Liver (tissue), 9 donors: ENCODE measurements around the gene GRK7. TPM values are rescaled to one million over a fixed set of nuclear protein-coding genes. Genes with fewer than 3 reads are reported as not detected.

Experiments used
- DNase-seq: peaks from one replicate; pipeline ENCODE4 v3.0.0-alpha.2; 2017; ENCODE audit warnings: low spot score
- H3K27ac ChIP-seq, 2 donors: one replicate each; pipeline ENCODE4 v1.7.0; 2013; ENCODE audit warnings: inconsistent platforms in 2 of 2, low read length in 2 of 2, control low read depth in 1 of 2, low read depth in 1 of 2, mild to moderate bottlenecking in 1 of 2
- H3K27me3 ChIP-seq, 4 donors: one replicate each; pipeline versions ENCODE4 v1.6.1 to v1.7.0; 2013; ENCODE audit warnings: low read length in 3 of 4, inconsistent platforms in 1 of 4, mild to moderate bottlenecking in 1 of 4, moderate library complexity in 1 of 4; ENCODE audit not compliant: control insufficient read depth in 4 of 4, insufficient read depth in 4 of 4
- H3K36me3 ChIP-seq, 4 donors: one replicate each; pipeline versions ENCODE4 v1.6.1 to v1.7.0; 2013; ENCODE audit warnings: low read length in 3 of 4, mild to moderate bottlenecking in 3 of 4, low read depth in 1 of 4, moderate library complexity in 1 of 4; ENCODE audit not compliant: control insufficient read depth in 4 of 4, insufficient read depth in 3 of 4
- H3K4me1 ChIP-seq, 4 donors: one replicate each; pipeline versions ENCODE4 v1.6.1 to v1.7.0; 2013; ENCODE audit warnings: low read length in 3 of 4, mild to moderate bottlenecking in 3 of 4, moderate library complexity in 1 of 4; ENCODE audit not compliant: control insufficient read depth in 4 of 4, insufficient read depth in 4 of 4
- H3K4me3 ChIP-seq, 3 donors: one replicate each; pipeline versions ENCODE4 v1.6.1 to v1.7.0; 2013; ENCODE audit warnings: low read length in 3 of 3, control low read depth in 1 of 3, low read depth in 1 of 3, mild to moderate bottlenecking in 1 of 3
- H3K9ac ChIP-seq, 2 donors: one replicate each; pipeline ENCODE4 v1.7.0; 2013; ENCODE audit warnings: low read length in 2 of 2, mild to moderate bottlenecking in 2 of 2, moderate library complexity in 2 of 2, control low read depth in 1 of 2, low read depth in 1 of 2
- H3K9me3 ChIP-seq, 4 donors: one replicate each; pipeline versions ENCODE4 v1.6.1 to v1.7.0; 2013; ENCODE audit warnings: low read length in 3 of 4; ENCODE audit not compliant: control insufficient read depth in 4 of 4
- EGR1 ChIP-seq, 2 donors: IDR thresholded peaks; 2 replicates each; pipeline ENCODE4 v1.6.1; 2016 to 2018; ENCODE audit warnings: antibody characterized with exemption in 2 of 2, low read depth in 2 of 2
- FOXA1 ChIP-seq: IDR thresholded peaks from 2 replicates; pipeline ENCODE4 v1.6.1; 2016; ENCODE audit warnings: antibody characterized with exemption
- FOXA2 ChIP-seq: IDR thresholded peaks from 2 replicates; pipeline ENCODE4 v1.6.1; 2016; ENCODE audit warnings: antibody characterized with exemption
- GABPA ChIP-seq, 2 donors: IDR thresholded peaks in 1 of 2; conservative IDR thresholded peaks in 1 of 2; 2 replicates each; pipeline ENCODE4 v1.6.1; 2016; ENCODE audit warnings: antibody characterized with exemption in 2 of 2, mild to moderate bottlenecking in 1 of 2, moderate library complexity in 1 of 2
- HNF4A ChIP-seq, 2 donors: conservative IDR thresholded peaks; 2 replicates each; pipeline ENCODE4 v1.6.1; 2016; ENCODE audit warnings: antibody characterized with exemption in 2 of 2, mild to moderate bottlenecking in 2 of 2
- HNF4G ChIP-seq: IDR thresholded peaks from 2 replicates; pipeline ENCODE4 v1.6.1; 2016; ENCODE audit warnings: antibody characterized with exemption
- JUND ChIP-seq, 2 donors: IDR thresholded peaks; 2 replicates each; pipeline ENCODE4 v1.6.1; 2016; ENCODE audit warnings: antibody characterized with exemption in 2 of 2
- NR2F2 ChIP-seq: IDR thresholded peaks from 2 replicates; pipeline ENCODE4 v1.6.1; 2016; ENCODE audit warnings: antibody characterized with exemption
- RAD21 ChIP-seq, 2 donors: IDR thresholded peaks; 2 replicates each; pipeline ENCODE4 v1.6.1; 2016; ENCODE audit warnings: antibody characterized with exemption in 2 of 2, mild to moderate bottlenecking in 2 of 2
- RXRA ChIP-seq, 2 donors: IDR thresholded peaks; 2 replicates each; pipeline ENCODE4 v1.6.1; 2017 to 2018; ENCODE audit warnings: antibody characterized with exemption in 2 of 2, mild to moderate bottlenecking in 1 of 2
- SP1 ChIP-seq: IDR thresholded peaks from 2 replicates; pipeline ENCODE4 v1.6.1; 2018; ENCODE audit warnings: antibody characterized with exemption, mild to moderate bottlenecking
- TAF1 ChIP-seq: conservative IDR thresholded peaks from 2 replicates; pipeline ENCODE4 v1.6.1; 2016; ENCODE audit warnings: antibody characterized with exemption, mild to moderate bottlenecking
- YY1 ChIP-seq: IDR thresholded peaks from 2 replicates; pipeline ENCODE4 v1.6.1; 2016; ENCODE audit warnings: antibody characterized with exemption, mild to moderate bottlenecking
- WGBS: extraction: QIAGEN DNeasy Blood & Tissue Kit; methylation state at CpG from one replicate; pipeline ENCODE4 v1.1.7; 2013; 5-methylcytosine and 5-hydroxymethylcytosine counted together
- polyA plus RNA-seq, 2 donors: library from polyadenylated mRNA; stranded (reverse) in 1 of 2; unstranded in 1 of 2; fragments of 200-250 nt in 1 of 2; fragments of >200 nt in 1 of 2; fragmentation: Nextera tagmentation in 1 of 2; extraction: Ambion mirVana in 1 of 2; gene quantifications; one replicate each; pipeline versions ENCODE4 v1.2.1 to v1.2.3, GENCODE V29; 2013 to 2015
- total RNA-seq, 2 donors: library from RNA; depleted of rRNA; stranded (reverse); fragments of >200 nt; gene quantifications; one replicate each; pipeline ENCODE4 v1.2.3, GENCODE V29; 2014
- TF ChIP-seq, protein P1 (sequence below): fragments of 150-350 bp; IDR thresholded peaks from 2 replicates; pipeline ENCODE4 v1.5.1; 2017; ENCODE audit warnings: improper control_type of control experiment, low read depth, low read length; ENCODE audit not compliant: missing input control
- TF ChIP-seq, protein P2 (sequence below): IDR thresholded peaks from 2 replicates; pipeline ENCODE4 v1.6.1; 2016; ENCODE audit warnings: antibody characterized with exemption, mild to moderate bottlenecking
- TF ChIP-seq, protein P3 (sequence below): IDR thresholded peaks from 2 replicates; pipeline ENCODE4 v1.6.1; 2016; ENCODE audit warnings: antibody characterized with exemption
- TF ChIP-seq, protein P4 (sequence below): IDR thresholded peaks from 2 replicates; pipeline ENCODE4 v1.6.1; 2016; ENCODE audit warnings: antibody characterized with exemption
- TF ChIP-seq, protein P5 (sequence below): IDR thresholded peaks from 2 replicates; pipeline ENCODE4 v1.6.1; 2016; ENCODE audit warnings: antibody characterized with exemption
- donor health status: healthy.
- donor health status: healthy.
- donor health status: healthy.
- donor health status: healthy.
- donor health status: healthy.

The GRK7 gene, protein sequence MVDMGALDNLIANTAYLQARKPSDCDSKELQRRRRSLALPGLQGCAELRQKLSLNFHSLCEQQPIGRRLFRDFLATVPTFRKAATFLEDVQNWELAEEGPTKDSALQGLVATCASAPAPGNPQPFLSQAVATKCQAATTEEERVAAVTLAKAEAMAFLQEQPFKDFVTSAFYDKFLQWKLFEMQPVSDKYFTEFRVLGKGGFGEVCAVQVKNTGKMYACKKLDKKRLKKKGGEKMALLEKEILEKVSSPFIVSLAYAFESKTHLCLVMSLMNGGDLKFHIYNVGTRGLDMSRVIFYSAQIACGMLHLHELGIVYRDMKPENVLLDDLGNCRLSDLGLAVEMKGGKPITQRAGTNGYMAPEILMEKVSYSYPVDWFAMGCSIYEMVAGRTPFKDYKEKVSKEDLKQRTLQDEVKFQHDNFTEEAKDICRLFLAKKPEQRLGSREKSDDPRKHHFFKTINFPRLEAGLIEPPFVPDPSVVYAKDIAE (N-terminal part only)
- total RNA-seq = under 1 TPM in 1 of 2 donors, not detected in 1; 0.08 TPM
- not detected for polyA plus RNA-seq

DNA sequence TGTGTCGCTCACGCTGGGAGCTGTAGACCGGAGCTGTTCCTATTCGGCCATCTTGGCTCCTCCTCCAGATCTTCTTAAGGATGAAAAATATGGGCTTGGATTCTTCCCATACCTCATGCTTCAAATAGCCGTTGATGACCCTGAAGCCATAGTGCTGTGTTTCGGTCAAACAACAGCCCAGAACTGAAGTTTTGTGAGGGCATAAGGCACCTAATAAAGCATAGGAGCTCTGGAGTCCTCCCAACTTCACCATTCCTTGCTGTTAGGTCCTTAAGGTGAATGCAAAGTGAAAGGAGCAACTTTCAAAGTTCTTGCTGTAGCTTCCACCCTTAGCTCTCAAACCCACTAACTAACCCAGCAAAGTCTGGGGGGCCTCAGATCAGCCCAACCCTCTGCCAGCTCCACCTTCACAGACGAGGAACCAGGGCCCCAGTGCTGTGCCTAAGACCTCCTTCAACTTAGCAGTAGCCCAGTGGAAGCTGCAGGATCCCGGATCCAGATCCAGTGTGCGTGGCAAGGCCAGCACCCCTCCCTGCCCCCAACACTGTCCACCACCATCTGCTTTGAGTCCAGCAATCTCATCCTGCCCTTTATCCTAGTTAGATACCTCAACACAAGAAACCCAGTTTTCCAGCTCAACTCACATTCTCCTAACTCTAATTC lies at the start of gene GRK7:
Gene GRK7 (plus strand): TSS at position 321 of the 663 bp plus-strand sequence. CDS start 14,877 bp downstream, outside the sequence.
- no peak for TF ChIP-seq TAF1
- TF ChIP-seq HNF4G = no peak
- TF ChIP-seq FOXA1 = no peak
- TF ChIP-seq YY1 = no peak
- no peak for TF ChIP-seq HNF4A (conservative IDR thresholded peaks at IDR 0.05)
- TF ChIP-seq FOXA2 = no peak
- no peak for TF ChIP-seq GABPA (IDR thresholded peaks at IDR 0.05 in 1 of 2, conservative IDR thresholded peaks at IDR 0.05 in 1 of 2)
- no peak for TF ChIP-seq SP1
- TF ChIP-seq, protein P1, sequence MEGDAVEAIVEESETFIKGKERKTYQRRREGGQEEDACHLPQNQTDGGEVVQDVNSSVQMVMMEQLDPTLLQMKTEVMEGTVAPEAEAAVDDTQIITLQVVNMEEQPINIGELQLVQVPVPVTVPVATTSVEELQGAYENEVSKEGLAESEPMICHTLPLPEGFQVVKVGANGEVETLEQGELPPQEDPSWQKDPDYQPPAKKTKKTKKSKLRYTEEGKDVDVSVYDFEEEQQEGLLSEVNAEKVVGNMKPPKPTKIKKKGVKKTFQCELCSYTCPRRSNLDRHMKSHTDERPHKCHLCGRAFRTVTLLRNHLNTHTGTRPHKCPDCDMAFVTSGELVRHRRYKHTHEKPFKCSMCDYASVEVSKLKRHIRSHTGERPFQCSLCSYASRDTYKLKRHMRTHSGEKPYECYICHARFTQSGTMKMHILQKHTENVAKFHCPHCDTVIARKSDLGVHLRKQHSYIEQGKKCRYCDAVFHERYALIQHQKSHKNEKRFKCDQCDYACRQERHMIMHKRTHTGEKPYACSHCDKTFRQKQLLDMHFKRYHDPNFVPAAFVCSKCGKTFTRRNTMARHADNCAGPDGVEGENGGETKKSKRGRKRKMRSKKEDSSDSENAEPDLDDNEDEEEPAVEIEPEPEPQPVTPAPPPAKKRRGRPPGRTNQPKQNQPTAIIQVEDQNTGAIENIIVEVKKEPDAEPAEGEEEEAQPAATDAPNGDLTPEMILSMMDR = no peak
- 92% methylated on average over 9 of the region's 9 CpGs for WGBS
- Histone ChIP-seq H3K4me1 (no peaks in the 10 kb centered on the region), H3K27ac (no peak within 1 kb of the TSS), H3K36me3 (no peaks in the 10 kb centered on the region), H3K4me3 (no peak within 1 kb of the TSS), H3K27me3 (no peaks in the 10 kb centered on the region), H3K9me3 (no peaks in the 10 kb centered on the region), H3K9ac (no peak within 1 kb of the TSS)
- DNase-seq = no peak

DNA sequence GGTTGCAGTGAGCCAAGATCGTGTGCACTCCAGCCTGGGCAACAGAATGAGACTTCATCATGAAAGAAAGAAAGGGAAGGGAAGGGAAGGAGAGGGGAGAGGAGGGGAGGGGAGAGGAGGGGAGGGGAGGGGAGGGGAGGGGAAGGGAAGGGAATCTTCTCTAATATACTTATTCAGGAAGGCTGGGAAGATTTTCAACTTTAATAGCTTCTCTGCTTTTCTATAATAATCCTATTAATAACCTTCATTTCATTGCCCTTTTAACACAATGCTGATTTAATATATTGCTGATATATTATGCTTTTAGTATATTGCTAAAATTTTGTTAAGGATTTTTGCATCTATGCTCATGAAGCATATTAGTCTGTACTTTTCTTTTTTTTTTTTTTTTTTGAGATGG lies 48.5 kb upstream of the GRK7 start:
- no peaks in the 10 kb centered on the region for H3K36me3 ChIP-seq
- 89% methylated on average over 1 of the region's 1 CpG for WGBS

More for the DNA sequence above, 48.5 kb upstream of the GRK7 start:
- TF ChIP-seq YY1 (no peak), HNF4G (no peak), EGR1 (IDR thresholded peaks at IDR 0.05; ENCODE audit: low read depth in 2 of 2) (no peak), GABPA (IDR thresholded peaks at IDR 0.05 in 1 of 2, conservative IDR thresholded peaks at IDR 0.05 in 1 of 2) (no peak), JUND (IDR thresholded peaks at IDR 0.05) (no peak), SP1 (no peak), FOXA2 (no peak), HNF4A (conservative IDR thresholded peaks at IDR 0.05) (no peak), TAF1 (no peak), FOXA1 (no peak), RAD21 (IDR thresholded peaks at IDR 0.05) (no peak), NR2F2 (no peak), RXRA (IDR thresholded peaks at IDR 0.05) (no peak)
- TF ChIP-seq, protein P1 = no peak
- TF ChIP-seq, protein P2, sequence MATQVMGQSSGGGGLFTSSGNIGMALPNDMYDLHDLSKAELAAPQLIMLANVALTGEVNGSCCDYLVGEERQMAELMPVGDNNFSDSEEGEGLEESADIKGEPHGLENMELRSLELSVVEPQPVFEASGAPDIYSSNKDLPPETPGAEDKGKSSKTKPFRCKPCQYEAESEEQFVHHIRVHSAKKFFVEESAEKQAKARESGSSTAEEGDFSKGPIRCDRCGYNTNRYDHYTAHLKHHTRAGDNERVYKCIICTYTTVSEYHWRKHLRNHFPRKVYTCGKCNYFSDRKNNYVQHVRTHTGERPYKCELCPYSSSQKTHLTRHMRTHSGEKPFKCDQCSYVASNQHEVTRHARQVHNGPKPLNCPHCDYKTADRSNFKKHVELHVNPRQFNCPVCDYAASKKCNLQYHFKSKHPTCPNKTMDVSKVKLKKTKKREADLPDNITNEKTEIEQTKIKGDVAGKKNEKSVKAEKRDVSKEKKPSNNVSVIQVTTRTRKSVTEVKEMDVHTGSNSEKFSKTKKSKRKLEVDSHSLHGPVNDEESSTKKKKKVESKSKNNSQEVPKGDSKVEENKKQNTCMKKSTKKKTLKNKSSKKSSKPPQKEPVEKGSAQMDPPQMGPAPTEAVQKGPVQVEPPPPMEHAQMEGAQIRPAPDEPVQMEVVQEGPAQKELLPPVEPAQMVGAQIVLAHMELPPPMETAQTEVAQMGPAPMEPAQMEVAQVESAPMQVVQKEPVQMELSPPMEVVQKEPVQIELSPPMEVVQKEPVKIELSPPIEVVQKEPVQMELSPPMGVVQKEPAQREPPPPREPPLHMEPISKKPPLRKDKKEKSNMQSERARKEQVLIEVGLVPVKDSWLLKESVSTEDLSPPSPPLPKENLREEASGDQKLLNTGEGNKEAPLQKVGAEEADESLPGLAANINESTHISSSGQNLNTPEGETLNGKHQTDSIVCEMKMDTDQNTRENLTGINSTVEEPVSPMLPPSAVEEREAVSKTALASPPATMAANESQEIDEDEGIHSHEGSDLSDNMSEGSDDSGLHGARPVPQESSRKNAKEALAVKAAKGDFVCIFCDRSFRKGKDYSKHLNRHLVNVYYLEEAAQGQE = no peak
- TF ChIP-seq, protein P3, sequence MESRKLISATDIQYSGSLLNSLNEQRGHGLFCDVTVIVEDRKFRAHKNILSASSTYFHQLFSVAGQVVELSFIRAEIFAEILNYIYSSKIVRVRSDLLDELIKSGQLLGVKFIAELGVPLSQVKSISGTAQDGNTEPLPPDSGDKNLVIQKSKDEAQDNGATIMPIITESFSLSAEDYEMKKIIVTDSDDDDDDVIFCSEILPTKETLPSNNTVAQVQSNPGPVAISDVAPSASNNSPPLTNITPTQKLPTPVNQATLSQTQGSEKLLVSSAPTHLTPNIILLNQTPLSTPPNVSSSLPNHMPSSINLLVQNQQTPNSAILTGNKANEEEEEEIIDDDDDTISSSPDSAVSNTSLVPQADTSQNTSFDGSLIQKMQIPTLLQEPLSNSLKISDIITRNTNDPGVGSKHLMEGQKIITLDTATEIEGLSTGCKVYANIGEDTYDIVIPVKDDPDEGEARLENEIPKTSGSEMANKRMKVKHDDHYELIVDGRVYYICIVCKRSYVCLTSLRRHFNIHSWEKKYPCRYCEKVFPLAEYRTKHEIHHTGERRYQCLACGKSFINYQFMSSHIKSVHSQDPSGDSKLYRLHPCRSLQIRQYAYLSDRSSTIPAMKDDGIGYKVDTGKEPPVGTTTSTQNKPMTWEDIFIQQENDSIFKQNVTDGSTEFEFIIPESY = no peak
- TF ChIP-seq, protein P4, sequence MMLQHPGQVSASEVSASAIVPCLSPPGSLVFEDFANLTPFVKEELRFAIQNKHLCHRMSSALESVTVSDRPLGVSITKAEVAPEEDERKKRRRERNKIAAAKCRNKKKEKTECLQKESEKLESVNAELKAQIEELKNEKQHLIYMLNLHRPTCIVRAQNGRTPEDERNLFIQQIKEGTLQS = no peak
- TF ChIP-seq, protein P5, sequence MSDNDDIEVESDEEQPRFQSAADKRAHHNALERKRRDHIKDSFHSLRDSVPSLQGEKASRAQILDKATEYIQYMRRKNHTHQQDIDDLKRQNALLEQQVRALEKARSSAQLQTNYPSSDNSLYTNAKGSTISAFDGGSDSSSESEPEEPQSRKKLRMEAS = no peak
- Histone ChIP-seq H3K9me3 (no peaks in the 10 kb centered on the region), H3K27me3 (no peaks in the 10 kb centered on the region), H3K9ac (no peak overlapping the region), H3K4me1 (no peaks in the 10 kb centered on the region), H3K27ac (no peak overlapping the region), H3K4me3 (no peak overlapping the region)
- DNase-seq = no peak
